ENCODE results near the gene POLR2F.

Gene POLR2F

DNA sequence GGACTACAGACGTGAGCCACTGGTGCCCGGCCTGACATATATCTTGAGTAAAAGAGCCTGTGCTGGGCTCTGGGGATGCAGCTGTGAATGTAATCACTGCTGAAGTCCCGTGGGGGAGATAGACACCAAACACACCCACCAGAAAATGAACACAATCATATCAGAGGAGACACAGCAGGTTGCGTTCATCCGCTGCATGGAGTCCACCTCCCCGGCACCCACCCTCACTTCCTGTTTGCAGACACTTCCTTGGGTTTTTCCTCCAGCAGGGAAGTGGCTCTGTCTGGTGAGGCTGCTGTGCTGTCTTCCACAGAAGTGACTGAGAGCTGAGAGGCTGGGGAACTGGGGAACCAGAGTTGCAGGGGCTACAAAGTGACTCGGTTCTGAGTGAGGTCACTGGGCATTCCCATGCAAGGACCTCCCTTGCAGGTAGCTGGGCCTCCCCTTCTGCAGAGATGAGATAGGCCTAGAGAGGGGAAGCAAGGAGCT, 40.2 kb upstream of the POLR2F start:
- H3K4me1 ChIP-seq = peaks cover 0 to 30% (median 26%) of the 10 kb centered on the region in 4 donors
- DNase-seq = no peak
- intact Hi-C loops (cut with DNase I; ENCODE audit: low total_unique reads) = no loop called here
- TF ChIP-seq, protein P1, sequence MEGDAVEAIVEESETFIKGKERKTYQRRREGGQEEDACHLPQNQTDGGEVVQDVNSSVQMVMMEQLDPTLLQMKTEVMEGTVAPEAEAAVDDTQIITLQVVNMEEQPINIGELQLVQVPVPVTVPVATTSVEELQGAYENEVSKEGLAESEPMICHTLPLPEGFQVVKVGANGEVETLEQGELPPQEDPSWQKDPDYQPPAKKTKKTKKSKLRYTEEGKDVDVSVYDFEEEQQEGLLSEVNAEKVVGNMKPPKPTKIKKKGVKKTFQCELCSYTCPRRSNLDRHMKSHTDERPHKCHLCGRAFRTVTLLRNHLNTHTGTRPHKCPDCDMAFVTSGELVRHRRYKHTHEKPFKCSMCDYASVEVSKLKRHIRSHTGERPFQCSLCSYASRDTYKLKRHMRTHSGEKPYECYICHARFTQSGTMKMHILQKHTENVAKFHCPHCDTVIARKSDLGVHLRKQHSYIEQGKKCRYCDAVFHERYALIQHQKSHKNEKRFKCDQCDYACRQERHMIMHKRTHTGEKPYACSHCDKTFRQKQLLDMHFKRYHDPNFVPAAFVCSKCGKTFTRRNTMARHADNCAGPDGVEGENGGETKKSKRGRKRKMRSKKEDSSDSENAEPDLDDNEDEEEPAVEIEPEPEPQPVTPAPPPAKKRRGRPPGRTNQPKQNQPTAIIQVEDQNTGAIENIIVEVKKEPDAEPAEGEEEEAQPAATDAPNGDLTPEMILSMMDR (IDR thresholded peaks at IDR 0.05) = no peak
- no peaks in the 10 kb centered on the region for H3K9me3 ChIP-seq
- H3K27ac ChIP-seq = no peak overlapping the region
- peaks cover 37 to 65% (median 58%) of the 10 kb centered on the region in 3 donors for H3K36me3 ChIP-seq
- no peaks in the 10 kb centered on the region for H3K27me3 ChIP-seq
- H3K4me3 ChIP-seq = no peak overlapping the region

DNA sequence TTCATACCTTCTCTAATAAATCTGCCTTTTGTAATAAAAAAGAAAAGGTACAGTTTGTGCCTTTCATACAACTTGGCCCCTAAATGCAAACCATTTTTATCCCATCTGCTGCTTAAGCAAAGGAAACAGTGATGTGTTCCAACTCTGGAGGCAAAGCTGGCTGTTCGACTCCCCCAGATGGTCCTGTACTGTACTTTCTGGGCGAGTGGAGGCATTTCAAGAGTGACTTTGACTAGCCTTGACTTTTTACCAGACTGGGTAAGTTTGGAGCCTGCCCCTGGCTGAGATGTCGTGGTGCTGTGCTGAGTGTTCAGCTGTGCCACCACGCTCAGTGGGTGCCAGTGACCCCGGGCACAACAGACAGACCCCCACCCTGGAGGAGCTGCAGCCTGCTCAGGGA, 37.2 kb upstream of the POLR2F start:
- Histone ChIP-seq H3K9me3 (no peaks in the 10 kb centered on the region), H3K36me3 (peaks cover 50 to 95% (median 73%) of the 10 kb centered on the region in 3 donors), H3K4me3 (no peak overlapping the region), H3K4me1 (peaks cover 0 to 7% (median 6%) of the 10 kb centered on the region in 4 donors), H3K27ac (no peak overlapping the region), H3K27me3 (no peaks in the 10 kb centered on the region)
- no peak for DNase-seq
- intact Hi-C loops (cut with DNase I; ENCODE audit: low total_unique reads) = no loop called here
- TF ChIP-seq, protein P1 (IDR thresholded peaks at IDR 0.05) = no peak

DNA sequence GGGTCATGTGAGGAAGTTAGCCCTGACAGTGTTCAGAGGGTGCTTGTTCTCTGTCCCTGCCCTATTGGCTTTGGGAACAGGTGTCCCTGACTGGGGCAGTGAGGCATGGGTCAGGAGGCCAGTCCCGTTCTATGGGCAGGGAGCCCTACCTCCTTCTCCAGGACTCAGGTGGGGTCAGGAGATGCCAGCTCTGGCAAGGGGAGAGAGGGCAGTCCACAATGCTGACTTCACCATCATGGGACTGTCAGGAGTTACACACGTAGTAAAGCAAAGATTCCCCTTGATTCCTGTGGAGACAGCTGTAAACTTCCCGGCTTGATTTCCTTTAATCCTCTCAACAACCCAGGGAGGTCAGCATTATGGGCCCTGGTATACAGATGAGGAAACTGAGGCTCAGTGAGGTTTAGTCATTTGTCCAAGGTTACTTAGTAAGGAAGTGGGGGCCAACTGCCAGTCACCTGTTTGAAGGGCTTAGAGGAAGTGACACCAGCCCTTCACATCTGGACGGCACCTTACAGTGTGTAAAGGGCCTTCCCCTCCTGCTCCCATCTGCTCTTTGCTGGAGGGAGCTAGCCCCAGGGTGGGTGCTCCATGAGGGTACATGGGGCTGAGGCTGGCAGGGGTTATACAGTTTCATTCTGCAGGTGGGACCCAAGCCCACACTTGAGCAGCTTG, 35.5 kb upstream of the POLR2F start:
- H3K9me3 ChIP-seq = no peaks in the 10 kb centered on the region
- H3K27ac ChIP-seq = no peak overlapping the region
- intact Hi-C loops (cut with DNase I; ENCODE audit: low total_unique reads) = no loop called here
- H3K4me1 ChIP-seq = no peaks in the 10 kb centered on the region
- TF ChIP-seq, protein P1 (IDR thresholded peaks at IDR 0.05) = no peak
- H3K36me3 ChIP-seq = peaks cover 52 to 97% (median 77%) of the 10 kb centered on the region in 3 donors
- H3K4me3 ChIP-seq = no peak overlapping the region
- no peak for DNase-seq
- no peaks in the 10 kb centered on the region for H3K27me3 ChIP-seq

DNA sequence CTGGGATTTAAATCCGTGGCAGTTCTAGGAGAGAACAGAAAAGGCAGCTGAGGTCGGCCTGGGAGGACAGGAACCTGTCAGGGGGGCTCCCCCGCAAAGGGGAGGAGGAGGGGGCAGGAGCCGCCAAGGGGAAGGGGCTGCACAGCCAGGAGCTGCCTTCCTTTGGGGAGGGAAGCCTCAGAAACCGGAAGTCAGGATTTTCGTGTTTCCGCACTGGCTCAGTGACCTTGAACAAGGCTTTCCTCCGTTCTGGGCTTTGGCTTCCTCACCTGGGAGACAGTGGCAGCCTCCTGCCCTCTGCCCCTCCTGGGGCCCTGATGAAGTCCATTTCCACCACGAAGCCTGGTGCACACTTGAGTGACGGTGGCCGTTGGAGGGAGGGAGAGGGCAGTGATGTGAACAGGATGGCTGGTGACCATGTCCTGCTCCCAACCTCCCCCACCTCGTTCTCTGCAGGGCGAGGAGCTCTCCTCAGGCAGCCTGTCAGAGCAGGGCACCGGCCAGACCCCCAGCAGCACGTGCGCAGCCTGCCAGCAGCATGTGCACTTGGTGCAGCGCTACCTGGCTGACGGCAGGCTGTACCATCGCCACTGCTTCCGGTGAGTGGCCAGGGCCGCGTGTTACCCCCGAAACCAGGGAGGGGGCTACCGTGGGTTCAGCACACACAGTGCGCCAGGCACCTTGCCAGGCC, 34.8 kb upstream of the POLR2F start:
- TF ChIP-seq, protein P1 (IDR thresholded peaks at IDR 0.05) = no peak
- Histone ChIP-seq H3K4me3 (no peak overlapping the region), H3K4me1 (no peaks in the 10 kb centered on the region), H3K27me3 (no peaks in the 10 kb centered on the region), H3K36me3 (peaks cover 59 to 97% (median 76%) of the 10 kb centered on the region in 3 donors), H3K27ac (no peak overlapping the region), H3K9me3 (no peaks in the 10 kb centered on the region)
- intact Hi-C loops (cut with DNase I; ENCODE audit: low total_unique reads) = no loop called here
- DNase-seq = no peak

DNA sequence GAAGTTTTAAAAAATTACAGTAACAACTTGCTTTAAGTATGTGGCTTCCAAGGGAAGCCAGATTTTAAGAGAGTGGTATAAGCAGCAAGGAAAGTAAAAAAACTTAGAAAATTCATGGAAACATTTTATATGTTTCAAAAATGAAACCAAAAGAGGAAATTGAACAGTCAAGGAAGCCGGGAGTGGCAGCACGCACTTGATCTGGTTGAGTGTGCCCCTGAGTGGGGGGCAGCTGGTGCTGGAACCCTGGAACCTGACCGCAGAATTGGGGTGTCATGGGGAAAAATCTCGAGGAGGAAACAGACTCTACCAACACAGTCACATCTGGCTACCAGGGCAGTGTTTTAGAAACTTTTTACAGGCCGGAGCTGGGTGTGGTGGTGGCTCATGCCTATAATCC, 33.4 kb upstream of the POLR2F start:
- Histone ChIP-seq H3K4me3 (no peak overlapping the region), H3K36me3 (peaks cover 54 to 97% (median 78%) of the 10 kb centered on the region in 3 donors), H3K27me3 (no peaks in the 10 kb centered on the region), H3K9me3 (no peaks in the 10 kb centered on the region), H3K27ac (no peak overlapping the region), H3K4me1 (no peaks in the 10 kb centered on the region)
- TF ChIP-seq, protein P1 (IDR thresholded peaks at IDR 0.05) = no peak
- intact Hi-C loops (cut with DNase I; ENCODE audit: low total_unique reads) = no loop called here
- no peak for DNase-seq

Measured in tibial artery (tissue), 4 donors.